ENCODE data around the gene ALDH5A1. TPM values are rescaled to one million over a fixed set of nuclear protein-coding genes. Genes with fewer than 3 reads are reported as not detected.
A peak's percentile ranks its signal among the peaks of the same experiment; 100 is the strongest.

The ALDH5A1 gene
- total and polyA plus RNA-seq, 2 donors (not counting 1 experiment from before 2014, with no cell fraction given), result 5.7 to 26.3 TPM

GRCh38 chr6:24513602-24514001, 18.8 kb downstream of the ALDH5A1 start:
- Mint-ChIP-seq H3K9me3 (ENCODE audit: insufficient read depth) (no peaks in the 10 kb centered on the region), H3K27ac (no peak overlapping the region), H3K4me1 (peaks cover 23% of the 10 kb centered on the region), H3K27me3 (no peaks in the 10 kb centered on the region), H3K4me3 (no peak overlapping the region)
- no peak overlapping the region for H2AFZ ChIP-seq (ENCODE audit: insufficient read depth, low read depth, low read length, poor library complexity, severe bottlenecking)
- H3K4me1 ChIP-seq (ENCODE audit: control insufficient read depth in 2 of 2, insufficient read depth in 2 of 2, low read length in 2 of 2), result peaks cover 18 to 20% of the 10 kb centered on the region in 2 donors
- no peaks in the 10 kb centered on the region for H3K27me3 ChIP-seq (replicated peaks in 1 of 4; ENCODE audit: control extremely low read depth in 1 of 4, control insufficient read depth in 3 of 4, insufficient read depth in 4 of 4, low read length in 3 of 4)
- ATAC-seq (ENCODE audit: low read depth), result no peak
- no peak for TF ChIP-seq CTCF (IDR thresholded peaks at IDR 0.05)
- no peak for TF ChIP-seq EZH2 (IDR thresholded peaks at IDR 0.05; ENCODE audit: borderline replicate concordance, insufficient read depth, low read depth, low read length, poor library complexity, severe bottlenecking)
- no peak overlapping the region for H3K4me2 ChIP-seq (replicated peaks; ENCODE audit: low read depth, low read length, poor library complexity, severe bottlenecking)
- intact Hi-C loops (cut with micrococcal nuclease), result no loop called here
- no peaks in the 10 kb centered on the region for H3K9me3 ChIP-seq (ENCODE audit: control extremely low read depth in 1 of 3, control insufficient read depth in 2 of 3, insufficient read depth in 1 of 3, low read length in 2 of 3)
- H4K20me1 ChIP-seq (ENCODE audit: control insufficient read depth, insufficient read depth, low read length, poor library complexity, severe bottlenecking), result no peaks in the 10 kb centered on the region
- H3K27ac ChIP-seq (ENCODE audit: low read length in 2 of 2), result no peak overlapping the region
- no peak overlapping the region for H3K4me3 ChIP-seq (ENCODE audit: control extremely low read depth in 1 of 5, extremely low read depth in 1 of 5, insufficient read depth in 1 of 5, low read depth in 2 of 5, low read length in 4 of 5)
- POLR2A ChIA-PET, result no interaction called here
- WGBS (ENCODE audit: insufficient coverage), result 100% methylated on average over 1 of the region's 4 CpGs
- H3K79me2 ChIP-seq (ENCODE audit: control insufficient read depth, insufficient read depth, low read length), result no peaks in the 10 kb centered on the region
- peaks cover 3 to 17% of the 10 kb centered on the region in 2 experiments for H3K36me3 ChIP-seq (replicated peaks in 1 of 2; ENCODE audit: control extremely low read depth in 1 of 2, control insufficient read depth in 1 of 2, extremely low read depth in 1 of 2, insufficient read depth in 2 of 2, low read length in 1 of 2)
- DNase-seq, result no peak
- H3K9ac ChIP-seq (ENCODE audit: low read length), result no peak overlapping the region
- CTCF ChIA-PET, result interaction anchor here (2.9 to 4.0 kb wide), 3 partner anchors 8 to 19 kb away, joined by 10 to 16 read pairs (median 14); partner anchors contain the start of gene ALDH5A1

DNA sequence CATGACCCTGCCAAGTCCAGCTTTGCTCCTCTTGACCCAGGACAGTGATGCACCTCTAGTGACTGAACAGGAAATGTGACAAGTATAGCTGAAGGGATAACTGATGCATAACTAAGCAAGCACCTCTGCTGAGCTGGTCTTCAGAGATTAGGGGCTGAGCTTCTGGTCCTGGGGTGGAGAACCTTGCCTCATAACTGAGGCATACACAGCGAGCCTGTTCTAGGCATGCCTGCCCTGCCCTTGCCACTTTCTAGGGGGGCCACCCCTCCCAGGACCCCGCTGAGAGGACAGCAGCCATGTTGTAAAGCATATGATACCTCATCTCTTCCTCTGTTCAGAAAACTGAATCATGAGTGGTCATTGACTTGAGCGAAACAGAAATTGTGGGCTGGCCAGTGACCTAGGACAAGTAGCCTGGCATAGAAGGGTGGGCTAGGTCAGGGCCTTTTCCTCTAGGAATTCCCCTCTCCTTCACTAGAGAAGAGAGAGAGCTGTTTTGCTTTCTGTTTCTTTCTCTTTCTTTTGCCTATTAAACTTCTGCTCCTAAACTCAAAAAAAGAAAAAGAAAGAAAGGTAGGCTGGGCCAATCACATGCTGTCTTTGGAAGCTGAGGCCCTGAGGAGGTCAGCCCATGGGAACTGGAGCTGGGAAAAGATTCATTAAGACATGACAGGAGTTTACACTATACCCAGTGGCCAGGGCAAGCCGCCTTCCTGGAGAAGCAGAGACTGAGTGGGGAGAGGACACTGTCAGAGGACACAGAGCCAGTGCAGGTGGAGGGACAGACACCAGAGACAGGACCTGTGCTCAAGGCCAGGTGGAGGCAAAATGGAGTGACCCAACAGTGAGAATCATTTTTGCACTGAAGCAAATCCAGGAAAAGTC, 23.1 kb downstream of the ALDH5A1 start:
- Mint-ChIP-seq H3K4me3 (peak overlapping the region; percentile 81), H3K9me3 (ENCODE audit: insufficient read depth) (no peaks in the 10 kb centered on the region), H3K4me1 (peaks cover 49% of the 10 kb centered on the region), H3K27ac (peak overlapping the region; percentile 98), H3K27me3 (no peaks in the 10 kb centered on the region)
- Histone ChIP-seq H3K79me2 (ENCODE audit: control insufficient read depth, insufficient read depth, low read length) (no peaks in the 10 kb centered on the region), H3K9me3 (ENCODE audit: control extremely low read depth in 1 of 3, control insufficient read depth in 2 of 3, insufficient read depth in 1 of 3, low read length in 2 of 3) (no peaks in the 10 kb centered on the region), H2AFZ (ENCODE audit: insufficient read depth, low read depth, low read length, poor library complexity, severe bottlenecking) (peak overlapping the region; percentile 69), H3K4me3 (ENCODE audit: control extremely low read depth in 1 of 5, extremely low read depth in 1 of 5, insufficient read depth in 1 of 5, low read depth in 2 of 5, low read length in 4 of 5) (peak overlapping the region in 4 of 5 experiments; percentile 14 to 48 (median 27)), H4K20me1 (ENCODE audit: control insufficient read depth, insufficient read depth, low read length, poor library complexity, severe bottlenecking) (no peaks in the 10 kb centered on the region), H3K36me3 (replicated peaks in 1 of 2; ENCODE audit: control extremely low read depth in 1 of 2, control insufficient read depth in 1 of 2, extremely low read depth in 1 of 2, insufficient read depth in 2 of 2, low read length in 1 of 2) (peaks cover 1 to 13% of the 10 kb centered on the region in 2 experiments), H3K4me1 (ENCODE audit: control insufficient read depth in 2 of 2, insufficient read depth in 2 of 2, low read length in 2 of 2) (peaks cover 36 to 45% of the 10 kb centered on the region in 2 donors), H3K4me2 (replicated peaks; ENCODE audit: low read depth, low read length, poor library complexity, severe bottlenecking) (peak overlapping the region; percentile 62), H3K27ac (ENCODE audit: low read length in 2 of 2) (peak overlapping the region; percentile 90 to 91), H3K9ac (ENCODE audit: low read length) (peak overlapping the region; percentile 41), H3K27me3 (replicated peaks in 1 of 4; ENCODE audit: control extremely low read depth in 1 of 4, control insufficient read depth in 3 of 4, insufficient read depth in 4 of 4, low read length in 3 of 4) (no peaks in the 10 kb centered on the region)
- TF ChIP-seq CTCF (IDR thresholded peaks at IDR 0.05) (no peak), EZH2 (IDR thresholded peaks at IDR 0.05; ENCODE audit: borderline replicate concordance, insufficient read depth, low read depth, low read length, poor library complexity, severe bottlenecking) (no peak)
- ChIA-PET POLR2A (interaction anchor here (1.4 kb wide), 1 partner anchor 23 kb away, joined by 7 read pairs; the partner anchor contains the start of gene ALDH5A1), CTCF (interaction anchor here (1.0 to 3.7 kb wide), 8 partner anchors 12 to 235 kb away, joined by 3 to 39 read pairs (median 3); partner anchors contain the start of gene ALDH5A1)
- peak; percentile 64 for ATAC-seq (ENCODE audit: low read depth)
- WGBS (ENCODE audit: insufficient coverage), result 50% methylated on average over 2 of the region's 4 CpGs
- intact Hi-C loops (cut with micrococcal nuclease), result no loop called here
- DNase-seq, result peak; percentile 67

All from B cell (primary cell).